HCT116 (cell line): ENCODE measurements around the gene ABCC10. TPM values are rescaled to one million over a fixed set of nuclear protein-coding genes. Genes with fewer than 3 reads are reported as not detected.
"Not testable (repeated sequence)": the region's sequence is repeated elsewhere in the genome, so short reads cannot be mapped to it uniquely, and the experiment has no call there.

Experiments
- ATAC-seq: fragments of 200-7000 bp; cut with Tn5 transposase; 2 replicates; pipeline ENCODE4 v1.9.1; 2020; ENCODE audit warnings: mild to moderate bottlenecking, moderate library complexity
- BruUV-seq: library from RNA; stranded (reverse); fragments of 400-500 nt; replicated peaks from 2 replicates; lab custom pipeline; 2021; lab: Mats Ljungman, UMichigan
- CTCF ChIA-PET: fragments of 300-600 bp; sonication (Branson Sonifier 250); formaldehyde crosslinking; loops from one replicate; lab custom pipeline; 2021; ENCODE audit warnings: antibody characterized with exemption; lab: Charles Lee
- POLR2A ChIA-PET: fragments of 300-600, 350-600 bp; sonication (Branson Sonifier 250); formaldehyde crosslinking; loops from one replicate; lab custom pipeline; 2021; ENCODE audit warnings: antibody characterized with exemption; lab: Charles Lee
- RAD21 ChIA-PET, 2 experiments: fragments of 300-600 bp; sonication (Branson Sonifier 250); formaldehyde crosslinking; loops; one replicate each; lab custom pipeline; 2023; ENCODE audit warnings: low total read pairs in 2 of 2; ENCODE audit not compliant: uncharacterized antibody in 2 of 2, unreplicated experiment in 2 of 2, low non-redundant PET in 1 of 2; lab: Charles Lee
- DNase-seq: peaks from one replicate; pipeline ENCODE4 v3.0.0-alpha.2; 2010; ENCODE audit warnings: low read depth, low spot score
- H2AFZ ChIP-seq: fragments of 200-600 bp; shearing (Covaris generic), sonication (generic); 2 replicates; pipeline ENCODE4 v1.6.1; 2017; ENCODE audit warnings: low read depth, mixed run types, mixed read lengths, antibody characterized with exemption, low read length; ENCODE audit not compliant: poor library complexity, severe bottlenecking
- H3K27ac ChIP-seq: 2 replicates; pipeline ENCODE4 v1.5.1; 2012; ENCODE audit warnings: low read depth, low read length
- H3K27me3 ChIP-seq: fragments of 200-600 bp; sonication (generic); 2 replicates; pipeline ENCODE4 v1.6.1; 2016; ENCODE audit warnings: mixed run types, low read length, mixed read lengths; ENCODE audit not compliant: insufficient read depth
- H3K36me3 ChIP-seq, 2 experiments: fragments of 200-500 bp in 1 of 2; fragments of 200-600 bp in 1 of 2; sonication (Bioruptor generic) in 1 of 2; sonication (generic) in 1 of 2; 2 replicates each; pipeline versions ENCODE4 v1.5.1 to v1.6.1; 2014 to 2016; ENCODE audit warnings: low read length in 2 of 2, inconsistent platforms in 1 of 2, mixed read lengths in 1 of 2, mixed run types in 1 of 2; ENCODE audit not compliant: insufficient read depth in 2 of 2, control insufficient read depth in 1 of 2
- H3K4me1 ChIP-seq, 2 experiments: fragments of 200-600 bp in 1 of 2; sonication (generic) in 1 of 2; 2 replicates each; pipeline versions ENCODE4 v1.5.1 to v1.6.1; 2012 to 2017; ENCODE audit warnings: low read length in 2 of 2, inconsistent platforms in 1 of 2, mild to moderate bottlenecking in 1 of 2, mixed read lengths in 1 of 2, mixed run types in 1 of 2, moderate library complexity in 1 of 2; ENCODE audit not compliant: insufficient read depth in 2 of 2, control insufficient read depth in 1 of 2
- H3K4me2 ChIP-seq: fragments of 200-600 bp; sonication (generic); 2 replicates; pipeline ENCODE4 v1.6.1; 2017; ENCODE audit warnings: mixed run types, low read length, mixed read lengths
- H3K4me3 ChIP-seq, 2 experiments: fragments of 200-600 bp in 1 of 2; sonication (generic) in 1 of 2; replicated peaks in 1 of 2; 2 replicates each; pipeline ENCODE4 v1.5.1; 2011 to 2016; ENCODE audit warnings: low read length in 2 of 2, control low read depth in 1 of 2, low read depth in 1 of 2, mild to moderate bottlenecking in 1 of 2, mixed read lengths in 1 of 2, mixed run types in 1 of 2
- H3K79me2 ChIP-seq: fragments of 200-600 bp; sonication (generic); 2 replicates; pipeline ENCODE4 v1.6.1; 2017; ENCODE audit warnings: mild to moderate bottlenecking, mixed run types, low read length, moderate library complexity, mixed read lengths; ENCODE audit not compliant: insufficient read depth
- H3K9ac ChIP-seq: fragments of 200-600 bp; sonication (generic); 2 replicates; pipeline ENCODE4 v1.6.1; 2016; ENCODE audit warnings: low read length, mixed read lengths
- H3K9me2 ChIP-seq: fragments of 200-600 bp; sonication (generic), shearing (Covaris generic); 2 replicates; pipeline ENCODE4 v1.6.1; 2017; ENCODE audit warnings: mixed run types, mild to moderate bottlenecking, moderate library complexity; ENCODE audit not compliant: insufficient read depth
- H3K9me3 ChIP-seq, 2 experiments: fragments of 200-500 bp in 1 of 2; fragments of 200-600 bp in 1 of 2; sonication (Bioruptor generic) in 1 of 2; sonication (generic) in 1 of 2; 2 replicates each; pipeline ENCODE4 v1.6.1; 2014 to 2017; ENCODE audit warnings: low read length in 2 of 2, mixed read lengths in 2 of 2, inconsistent platforms in 1 of 2, low read depth in 1 of 2, mild to moderate bottlenecking in 1 of 2, mixed run types in 1 of 2, moderate library complexity in 1 of 2; ENCODE audit not compliant: control insufficient read depth in 1 of 2, insufficient read depth in 1 of 2
- H4K20me1 ChIP-seq: fragments of 200-600 bp; sonication (generic), shearing (Covaris generic); 2 replicates; pipeline ENCODE4 v1.6.1; 2017; ENCODE audit warnings: mixed run types, mild to moderate bottlenecking, moderate library complexity; ENCODE audit not compliant: insufficient read depth
- CBX3 ChIP-seq: IDR thresholded peaks from 2 replicates; pipeline ENCODE4 v1.6.1; 2012; ENCODE audit warnings: low read depth
- ELF1 ChIP-seq: IDR thresholded peaks from 2 replicates; pipeline ENCODE4 v1.6.1; 2012; ENCODE audit warnings: low read depth, borderline replicate concordance
- FOSL1 ChIP-seq: IDR thresholded peaks from 2 replicates; pipeline ENCODE4 v1.6.1; 2012; ENCODE audit warnings: low read depth
- POLR2A ChIP-seq: IDR thresholded peaks from 2 replicates; pipeline ENCODE4 v1.7.0; 2011; ENCODE audit warnings: borderline replicate concordance; ENCODE audit not compliant: insufficient read depth, insufficient read length; ENCODE audit errors: extremely low read depth
- SP1 ChIP-seq: IDR thresholded peaks from 2 replicates; pipeline ENCODE4 v1.6.1; 2012; ENCODE audit warnings: low read depth
- intact Hi-C: fragments of 100-400 bp; cut with micrococcal nuclease; formaldehyde crosslinking; loops from 2 replicates; pipeline ENCODE4 v1.10.0; 2022
- total RNA-seq: library from RNA; stranded (reverse); gene quantifications from one replicate; pipeline ENCODE4 v1.2.1, GENCODE V29; 2021; ENCODE audit not compliant: unreplicated experiment

Gene ABCC10
- total RNA-seq, 1 experiment from 2014 or later = 29.9 TPM

DNA sequence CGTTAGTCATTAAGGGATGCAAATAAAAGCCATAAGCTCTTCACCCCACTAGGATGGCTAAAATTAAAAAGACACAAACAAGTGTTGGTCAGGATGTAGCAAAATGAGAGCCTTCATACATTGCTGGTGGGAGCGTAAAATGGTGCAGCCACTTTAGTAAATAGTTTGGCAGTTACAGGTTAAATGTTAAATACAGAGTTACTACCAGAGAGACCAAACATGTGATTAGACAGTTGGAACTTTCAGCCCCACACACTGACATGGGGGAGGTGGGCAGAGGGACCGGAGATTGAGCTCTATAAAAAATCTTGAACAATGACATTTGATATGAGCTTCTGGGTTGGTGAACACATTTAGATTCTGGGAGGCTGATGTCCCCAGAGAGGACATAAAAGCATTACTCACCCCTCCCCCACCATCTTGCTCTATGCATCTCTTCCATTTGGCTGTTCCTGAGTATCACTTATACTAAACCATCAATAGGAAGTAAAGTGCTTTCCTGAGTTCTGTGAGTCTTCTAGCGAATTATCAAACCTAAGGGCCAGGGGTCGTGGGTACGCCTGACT lies 37.5 kb upstream of the ABCC10 start:
- Histone ChIP-seq H3K36me3 (no peaks in the 10 kb centered on the region), H3K27ac (no peak overlapping the region), H2AFZ (no peak overlapping the region), H3K4me2 (no peak overlapping the region), H3K9me2 (no peaks in the 10 kb centered on the region), H3K4me3 (no peak overlapping the region), H3K9ac (no peak overlapping the region), H3K9me3 (no peaks in the 10 kb centered on the region), H4K20me1 (no peaks in the 10 kb centered on the region), H3K27me3 (peaks cover 3% of the 10 kb centered on the region; the same call in 1 of the 2 replicates), H3K4me1 (no peaks in the 10 kb centered on the region), H3K79me2 (no peaks in the 10 kb centered on the region)
- DNase-seq = no peak
- CTCF ChIA-PET = no interaction called here
- RAD21 ChIA-PET = no interaction called here
- POLR2A ChIA-PET = interaction anchor here (0.6 kb wide), 1 partner anchor 88 kb away, joined by 6 read pairs; the partner anchor contains the start of gene TJAP1
- no peak for ATAC-seq
- no TSS peak for BruUV-seq
- intact Hi-C loops = no loop called here
- TF ChIP-seq POLR2A (no peak), SP1 (no peak), ELF1 (no peak), FOSL1 (no peak), CBX3 (no peak)

GRCh38 chr6:43390753-43391439 lies 36.4 kb upstream of the ABCC10 start:
- H3K9me2 ChIP-seq, H3K9ac ChIP-seq, H3K79me2 ChIP-seq, POLR2A ChIA-PET, H3K27me3 ChIP-seq, DNase-seq, H3K9me3 ChIP-seq, H3K36me3 ChIP-seq, ATAC-seq, H3K4me1 ChIP-seq, H3K4me3 ChIP-seq, H2AFZ ChIP-seq, H4K20me1 ChIP-seq, intact Hi-C loops, H3K27ac ChIP-seq, BruUV-seq, H3K4me2 ChIP-seq: not testable (repeated sequence)
- ChIA-PET CTCF (interaction anchor here (0.9 kb wide), 1 partner anchor 67 kb away, joined by 5 read pairs; no protein-coding TSS in a partner anchor), RAD21 (interaction anchor here in 1 of 2 experiments (0.6 kb wide), 1 partner anchor 152 kb away, joined by 3 read pairs; no protein-coding TSS in a partner anchor)
